ENCODE data around the gene CFP. TPM values are rescaled to one million over a fixed set of nuclear protein-coding genes. Genes with fewer than 3 reads are reported as not detected.

The CFP gene
- total RNA-seq, 1 experiment from 2014 or later, result 1.3 TPM

DNA sequence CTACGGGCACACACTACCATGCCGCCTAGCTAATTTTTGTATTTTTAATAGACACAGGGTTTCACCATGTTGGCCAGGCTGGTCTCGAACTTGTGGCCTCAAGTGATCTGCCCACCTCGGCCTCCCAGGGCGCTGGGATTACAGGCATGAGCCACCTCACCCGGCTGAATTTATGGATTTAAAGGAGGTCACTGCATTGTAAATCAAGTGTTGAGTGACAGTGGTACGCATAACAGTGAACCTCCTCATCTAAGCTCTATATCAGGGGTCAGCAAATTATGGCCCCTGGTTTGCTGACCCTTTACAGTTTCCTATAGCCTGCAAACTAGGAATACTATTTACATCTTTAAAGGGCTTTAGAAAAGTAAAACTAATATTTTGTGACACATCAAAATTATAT, 31.8 kb upstream of the CFP start (continued):
- no peak for TF ChIP-seq EGR1 (IDR thresholded peaks at IDR 0.05; ENCODE audit: low read depth)
- TF ChIP-seq SP1 (IDR thresholded peaks at IDR 0.05; ENCODE audit: low read depth), result no peak
- TF ChIP-seq POLR2AphosphoS5 (IDR thresholded peaks at IDR 0.05; ENCODE audit: low read depth, low read length), result no peak
- TF ChIP-seq SRF (IDR thresholded peaks at IDR 0.05; ENCODE audit: low read depth), result no peak
- TF ChIP-seq JUND (IDR thresholded peaks at IDR 0.05), result no peak
- no peak for TF ChIP-seq EZH2phosphoT487 (IDR thresholded peaks at IDR 0.05; ENCODE audit: borderline replicate concordance)
- no peak for TF ChIP-seq SIN3A (IDR thresholded peaks at IDR 0.05; ENCODE audit: low read depth)

DNA sequence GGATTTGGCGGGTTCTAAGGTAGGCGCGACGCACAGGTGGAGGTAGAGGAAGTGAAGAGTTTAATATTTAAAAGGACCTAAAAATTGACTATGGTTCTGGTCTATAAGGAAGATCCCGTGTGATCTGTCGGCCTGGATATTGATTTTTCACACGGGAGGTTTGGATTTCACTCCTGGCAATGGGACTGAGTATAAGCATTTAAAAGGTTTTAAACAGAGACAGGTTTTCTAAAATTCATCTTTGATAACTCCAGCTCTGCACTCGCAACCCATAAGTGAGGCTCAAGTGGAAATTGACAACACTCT, 29.6 kb upstream of the CFP start:
- Histone ChIP-seq H4K20me1 (ENCODE audit: insufficient read depth) (no peaks in the 10 kb centered on the region), H3K9ac (ENCODE audit: low read length) (peak overlapping the region; percentile 20; the same call in 1 of the 2 replicates), H3K27me3 (ENCODE audit: insufficient read depth, low read length) (no peaks in the 10 kb centered on the region), H3K4me3 (replicated peaks in 1 of 2; ENCODE audit: low read depth in 1 of 2, low read length in 2 of 2) (peak overlapping the region; percentile 68 to 78; a peak in 2 of 4 replicates), H3K9me2 (ENCODE audit: insufficient read depth) (no peaks in the 10 kb centered on the region), H3K27ac (ENCODE audit: low read depth, low read length) (peak overlapping the region; percentile 92), H3K4me2 (ENCODE audit: low read length) (peak overlapping the region; percentile 85), H3K36me3 (ENCODE audit: control insufficient read depth in 1 of 2, insufficient read depth in 2 of 2, low read length in 2 of 2) (peaks cover 16 to 24% of the 10 kb centered on the region in 2 experiments), H3K79me2 (ENCODE audit: insufficient read depth, low read length) (peaks cover 10% of the 10 kb centered on the region), H2AFZ (ENCODE audit: low read depth, low read length, poor library complexity, severe bottlenecking) (no peak overlapping the region), H3K9me3 (ENCODE audit: control insufficient read depth in 1 of 2, insufficient read depth in 1 of 2, low read depth in 1 of 2, low read length in 2 of 2) (no peaks in the 10 kb centered on the region), H3K4me1 (ENCODE audit: control insufficient read depth in 1 of 2, insufficient read depth in 2 of 2, low read length in 2 of 2) (peaks cover 5 to 24% of the 10 kb centered on the region in 2 experiments; a peak in 3 of 4 replicates)
- BruUV-seq (replicated peaks), result TSS peak; percentile 91
- ATAC-seq, result no peak
- POLR2A ChIA-PET, result no interaction called here
- CTCF ChIA-PET, result no interaction called here
- TF ChIP-seq YY1 (IDR thresholded peaks at IDR 0.05; ENCODE audit: extremely low read depth, insufficient replicate concordance, low read depth, low read length), result no peak
- TF ChIP-seq RAD21 (IDR thresholded peaks at IDR 0.05; ENCODE audit: low read depth), result no peak
- no peak for TF ChIP-seq JUND (IDR thresholded peaks at IDR 0.05)
- TF ChIP-seq, protein P1, sequence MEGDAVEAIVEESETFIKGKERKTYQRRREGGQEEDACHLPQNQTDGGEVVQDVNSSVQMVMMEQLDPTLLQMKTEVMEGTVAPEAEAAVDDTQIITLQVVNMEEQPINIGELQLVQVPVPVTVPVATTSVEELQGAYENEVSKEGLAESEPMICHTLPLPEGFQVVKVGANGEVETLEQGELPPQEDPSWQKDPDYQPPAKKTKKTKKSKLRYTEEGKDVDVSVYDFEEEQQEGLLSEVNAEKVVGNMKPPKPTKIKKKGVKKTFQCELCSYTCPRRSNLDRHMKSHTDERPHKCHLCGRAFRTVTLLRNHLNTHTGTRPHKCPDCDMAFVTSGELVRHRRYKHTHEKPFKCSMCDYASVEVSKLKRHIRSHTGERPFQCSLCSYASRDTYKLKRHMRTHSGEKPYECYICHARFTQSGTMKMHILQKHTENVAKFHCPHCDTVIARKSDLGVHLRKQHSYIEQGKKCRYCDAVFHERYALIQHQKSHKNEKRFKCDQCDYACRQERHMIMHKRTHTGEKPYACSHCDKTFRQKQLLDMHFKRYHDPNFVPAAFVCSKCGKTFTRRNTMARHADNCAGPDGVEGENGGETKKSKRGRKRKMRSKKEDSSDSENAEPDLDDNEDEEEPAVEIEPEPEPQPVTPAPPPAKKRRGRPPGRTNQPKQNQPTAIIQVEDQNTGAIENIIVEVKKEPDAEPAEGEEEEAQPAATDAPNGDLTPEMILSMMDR (IDR thresholded peaks at IDR 0.05 in 2 of 3, conservative IDR thresholded peaks at IDR 0.05 in 1 of 3; ENCODE audit: borderline replicate concordance in 1 of 3, insufficient read depth in 1 of 3, low read depth in 2 of 3, low read length in 2 of 3), result no peak
- TF ChIP-seq, protein P2, sequence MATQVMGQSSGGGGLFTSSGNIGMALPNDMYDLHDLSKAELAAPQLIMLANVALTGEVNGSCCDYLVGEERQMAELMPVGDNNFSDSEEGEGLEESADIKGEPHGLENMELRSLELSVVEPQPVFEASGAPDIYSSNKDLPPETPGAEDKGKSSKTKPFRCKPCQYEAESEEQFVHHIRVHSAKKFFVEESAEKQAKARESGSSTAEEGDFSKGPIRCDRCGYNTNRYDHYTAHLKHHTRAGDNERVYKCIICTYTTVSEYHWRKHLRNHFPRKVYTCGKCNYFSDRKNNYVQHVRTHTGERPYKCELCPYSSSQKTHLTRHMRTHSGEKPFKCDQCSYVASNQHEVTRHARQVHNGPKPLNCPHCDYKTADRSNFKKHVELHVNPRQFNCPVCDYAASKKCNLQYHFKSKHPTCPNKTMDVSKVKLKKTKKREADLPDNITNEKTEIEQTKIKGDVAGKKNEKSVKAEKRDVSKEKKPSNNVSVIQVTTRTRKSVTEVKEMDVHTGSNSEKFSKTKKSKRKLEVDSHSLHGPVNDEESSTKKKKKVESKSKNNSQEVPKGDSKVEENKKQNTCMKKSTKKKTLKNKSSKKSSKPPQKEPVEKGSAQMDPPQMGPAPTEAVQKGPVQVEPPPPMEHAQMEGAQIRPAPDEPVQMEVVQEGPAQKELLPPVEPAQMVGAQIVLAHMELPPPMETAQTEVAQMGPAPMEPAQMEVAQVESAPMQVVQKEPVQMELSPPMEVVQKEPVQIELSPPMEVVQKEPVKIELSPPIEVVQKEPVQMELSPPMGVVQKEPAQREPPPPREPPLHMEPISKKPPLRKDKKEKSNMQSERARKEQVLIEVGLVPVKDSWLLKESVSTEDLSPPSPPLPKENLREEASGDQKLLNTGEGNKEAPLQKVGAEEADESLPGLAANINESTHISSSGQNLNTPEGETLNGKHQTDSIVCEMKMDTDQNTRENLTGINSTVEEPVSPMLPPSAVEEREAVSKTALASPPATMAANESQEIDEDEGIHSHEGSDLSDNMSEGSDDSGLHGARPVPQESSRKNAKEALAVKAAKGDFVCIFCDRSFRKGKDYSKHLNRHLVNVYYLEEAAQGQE (IDR thresholded peaks at IDR 0.05; ENCODE audit: low read depth), result no peak
- no peak for TF ChIP-seq SIN3A (IDR thresholded peaks at IDR 0.05; ENCODE audit: low read depth)
- TF ChIP-seq ZFX (IDR thresholded peaks at IDR 0.05), result no peak
- no peak for DNase-seq (ENCODE audit: low read depth, low spot score)
- intact Hi-C loops (cut with micrococcal nuclease), result no loop called here
- RAD21 ChIA-PET (ENCODE audit: low non-redundant PET in 1 of 2, low total read pairs in 2 of 2, uncharacterized antibody in 2 of 2, unreplicated experiment in 2 of 2), result no interaction called here
